ENCODE results near the gene DUSP22. TPM values are rescaled to one million over a fixed set of nuclear protein-coding genes. Genes with fewer than 3 reads are reported as not detected.

Gene DUSP22
- total and polyA plus RNA-seq, 4 donors, result 9.5 to 31.0 (median 20.1) TPM

DNA sequence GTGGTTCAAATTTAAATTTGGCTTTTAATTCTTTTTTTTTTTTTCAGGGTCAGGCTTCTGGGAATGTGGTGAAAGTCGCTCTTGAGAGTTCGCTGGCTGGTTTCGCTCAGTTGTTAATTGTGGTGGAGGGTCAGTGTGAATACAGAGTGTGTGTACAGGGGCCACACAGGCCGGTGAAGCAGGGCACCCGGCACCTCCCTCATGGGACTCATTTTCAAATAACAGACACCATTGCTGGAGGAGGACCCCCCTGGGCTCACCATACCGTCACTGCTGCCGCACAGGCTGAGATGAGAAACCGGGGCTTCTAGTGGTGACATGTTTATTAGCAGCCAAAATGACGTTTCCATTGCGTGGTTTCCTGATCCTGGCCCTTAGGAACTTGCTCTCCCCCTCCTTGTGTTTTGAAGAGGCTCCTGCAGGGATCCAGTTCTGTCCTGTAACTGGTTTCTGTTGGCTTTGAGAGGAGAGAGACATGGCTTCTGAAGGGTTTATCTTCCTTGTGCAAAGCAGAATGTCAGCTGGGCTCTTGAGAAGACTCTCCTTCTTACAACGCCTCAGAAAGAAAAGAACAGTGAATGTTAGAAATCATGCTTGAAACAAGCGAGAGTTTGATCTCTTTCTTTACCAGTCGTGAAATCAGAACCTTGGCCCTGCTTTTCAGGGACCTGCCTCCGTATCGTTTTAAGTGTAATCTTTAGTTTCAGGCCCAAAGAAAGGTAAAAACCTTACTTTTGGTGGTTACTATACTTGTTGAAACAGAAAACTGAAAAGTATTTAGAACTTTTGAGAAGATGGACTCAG is 37.8 kb downstream of the DUSP22 start:
- TF ChIP-seq SP1 (IDR thresholded peaks at IDR 0.05), result no peak
- TF ChIP-seq RAD21 (IDR thresholded peaks at IDR 0.05), result no peak
- no peak for TF ChIP-seq FOXA1 (IDR thresholded peaks at IDR 0.05)
- TF ChIP-seq, protein P1, sequence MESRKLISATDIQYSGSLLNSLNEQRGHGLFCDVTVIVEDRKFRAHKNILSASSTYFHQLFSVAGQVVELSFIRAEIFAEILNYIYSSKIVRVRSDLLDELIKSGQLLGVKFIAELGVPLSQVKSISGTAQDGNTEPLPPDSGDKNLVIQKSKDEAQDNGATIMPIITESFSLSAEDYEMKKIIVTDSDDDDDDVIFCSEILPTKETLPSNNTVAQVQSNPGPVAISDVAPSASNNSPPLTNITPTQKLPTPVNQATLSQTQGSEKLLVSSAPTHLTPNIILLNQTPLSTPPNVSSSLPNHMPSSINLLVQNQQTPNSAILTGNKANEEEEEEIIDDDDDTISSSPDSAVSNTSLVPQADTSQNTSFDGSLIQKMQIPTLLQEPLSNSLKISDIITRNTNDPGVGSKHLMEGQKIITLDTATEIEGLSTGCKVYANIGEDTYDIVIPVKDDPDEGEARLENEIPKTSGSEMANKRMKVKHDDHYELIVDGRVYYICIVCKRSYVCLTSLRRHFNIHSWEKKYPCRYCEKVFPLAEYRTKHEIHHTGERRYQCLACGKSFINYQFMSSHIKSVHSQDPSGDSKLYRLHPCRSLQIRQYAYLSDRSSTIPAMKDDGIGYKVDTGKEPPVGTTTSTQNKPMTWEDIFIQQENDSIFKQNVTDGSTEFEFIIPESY (IDR thresholded peaks at IDR 0.05), result no peak
- no peak for TF ChIP-seq HNF4A (conservative IDR thresholded peaks at IDR 0.05)
- no peak for TF ChIP-seq RXRA (IDR thresholded peaks at IDR 0.05)
- TF ChIP-seq YY1 (IDR thresholded peaks at IDR 0.05), result no peak
- TF ChIP-seq, protein P2, sequence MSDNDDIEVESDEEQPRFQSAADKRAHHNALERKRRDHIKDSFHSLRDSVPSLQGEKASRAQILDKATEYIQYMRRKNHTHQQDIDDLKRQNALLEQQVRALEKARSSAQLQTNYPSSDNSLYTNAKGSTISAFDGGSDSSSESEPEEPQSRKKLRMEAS (IDR thresholded peaks at IDR 0.05), result no peak
- no peak for DNase-seq (ENCODE audit: low spot score)
- WGBS, result 82% methylated on average over 15 of the region's 15 CpGs
- Histone ChIP-seq H3K36me3 (ENCODE audit: control insufficient read depth in 4 of 4, insufficient read depth in 3 of 4, low read depth in 1 of 4, low read length in 3 of 4) (no peaks in the 10 kb centered on the region), H3K27me3 (ENCODE audit: control insufficient read depth in 4 of 4, insufficient read depth in 4 of 4, low read length in 3 of 4) (no peaks in the 10 kb centered on the region), H3K9ac (ENCODE audit: low read depth in 1 of 2, low read length in 2 of 2) (no peak overlapping the region), H3K4me3 (ENCODE audit: low read depth in 1 of 3, low read length in 3 of 3) (no peak overlapping the region), H3K27ac (ENCODE audit: low read depth in 1 of 2, low read length in 2 of 2) (no peak overlapping the region), H3K9me3 (ENCODE audit: control insufficient read depth in 4 of 4, low read length in 3 of 4) (no peaks in the 10 kb centered on the region), H3K4me1 (ENCODE audit: control insufficient read depth in 4 of 4, insufficient read depth in 4 of 4, low read length in 3 of 4) (no peaks in the 10 kb centered on the region)

DNA sequence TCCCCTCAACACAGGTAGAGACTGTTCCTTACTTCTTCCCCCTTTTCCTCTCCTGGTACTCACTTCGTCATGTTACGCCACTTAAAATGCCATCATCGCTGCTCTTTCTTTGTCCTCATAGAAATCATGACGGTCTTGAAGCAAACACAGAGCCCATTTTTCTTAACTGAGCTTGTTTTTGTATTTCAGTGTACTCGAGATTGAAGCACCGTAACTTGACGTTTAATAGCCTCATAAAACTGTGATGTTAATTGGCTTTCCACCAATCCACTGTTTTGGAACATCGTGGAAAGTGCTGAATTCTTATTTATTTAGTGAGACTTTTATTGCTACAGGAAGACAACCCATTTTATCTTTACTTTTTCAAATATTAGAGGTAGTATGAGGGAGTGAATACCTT is 38.7 kb downstream of the DUSP22 start:
- H3K4me3 ChIP-seq (ENCODE audit: low read depth in 1 of 3, low read length in 3 of 3), result no peak overlapping the region
- H3K27me3 ChIP-seq (ENCODE audit: control insufficient read depth in 4 of 4, insufficient read depth in 4 of 4, low read length in 3 of 4), result no peaks in the 10 kb centered on the region
- H3K4me1 ChIP-seq (ENCODE audit: control insufficient read depth in 4 of 4, insufficient read depth in 4 of 4, low read length in 3 of 4), result no peaks in the 10 kb centered on the region
- WGBS, result 78% methylated on average over 8 of the region's 8 CpGs
- H3K36me3 ChIP-seq (ENCODE audit: control insufficient read depth in 4 of 4, insufficient read depth in 3 of 4, low read depth in 1 of 4, low read length in 3 of 4), result no peaks in the 10 kb centered on the region
- DNase-seq (ENCODE audit: low spot score), result no peak
- no peak overlapping the region for H3K9ac ChIP-seq (ENCODE audit: low read depth in 1 of 2, low read length in 2 of 2)
- TF ChIP-seq, protein P3, sequence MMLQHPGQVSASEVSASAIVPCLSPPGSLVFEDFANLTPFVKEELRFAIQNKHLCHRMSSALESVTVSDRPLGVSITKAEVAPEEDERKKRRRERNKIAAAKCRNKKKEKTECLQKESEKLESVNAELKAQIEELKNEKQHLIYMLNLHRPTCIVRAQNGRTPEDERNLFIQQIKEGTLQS (IDR thresholded peaks at IDR 0.05), result no peak
- TF ChIP-seq NR2F2 (IDR thresholded peaks at IDR 0.05) (no peak), HNF4A (conservative IDR thresholded peaks at IDR 0.05) (no peak)
- no peak overlapping the region for H3K27ac ChIP-seq (ENCODE audit: low read depth in 1 of 2, low read length in 2 of 2)
- no peaks in the 10 kb centered on the region for H3K9me3 ChIP-seq (ENCODE audit: control insufficient read depth in 4 of 4, low read length in 3 of 4)

DNA sequence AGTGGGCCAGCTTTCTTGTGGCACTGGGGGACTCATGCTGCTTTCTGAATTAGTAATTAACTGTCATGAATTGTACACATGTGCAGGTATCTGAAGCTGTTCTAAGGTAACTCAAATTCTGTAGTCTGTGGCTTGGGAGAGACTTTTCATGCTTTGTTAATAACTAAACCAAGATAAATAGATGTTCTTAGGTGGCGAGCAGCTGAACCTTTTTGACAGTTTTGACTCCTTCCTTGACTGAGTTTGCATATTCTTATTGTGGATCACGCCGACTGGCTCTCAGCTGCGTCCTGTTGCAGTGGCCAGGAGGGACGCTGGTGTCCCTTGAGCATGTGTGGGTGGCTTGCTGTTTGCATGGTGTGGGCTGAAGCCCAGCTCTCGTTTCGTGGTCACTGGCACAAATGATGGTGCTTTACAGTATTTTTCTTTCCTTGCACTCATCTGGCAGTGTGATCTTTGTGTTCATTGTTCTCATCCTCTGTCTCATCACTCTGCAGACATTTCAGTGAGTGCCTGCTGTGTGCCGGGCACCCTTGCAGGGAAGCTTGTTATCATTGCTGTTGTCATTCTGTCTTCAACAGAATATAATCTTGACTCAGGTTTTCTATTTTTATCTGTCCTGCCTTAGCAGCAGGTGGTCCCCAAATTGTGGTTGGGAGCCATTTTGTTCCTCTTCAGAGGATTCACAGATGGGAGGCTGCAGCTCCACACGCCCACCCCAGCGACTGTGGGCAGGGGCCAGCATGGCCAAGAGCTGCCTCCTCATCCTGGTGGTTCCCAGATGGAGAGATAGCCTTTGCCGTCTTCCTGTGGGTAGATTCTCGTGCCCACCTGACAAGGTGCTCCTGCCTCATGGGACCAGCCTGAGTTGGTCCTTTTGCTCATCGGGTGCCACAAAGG is 39.6 kb downstream of the DUSP22 start:
- H3K27ac ChIP-seq (ENCODE audit: low read depth in 1 of 2, low read length in 2 of 2), result no peak overlapping the region
- DNase-seq (ENCODE audit: low spot score), result no peak
- no peaks in the 10 kb centered on the region for H3K4me1 ChIP-seq (ENCODE audit: control insufficient read depth in 4 of 4, insufficient read depth in 4 of 4, low read length in 3 of 4)
- no peaks in the 10 kb centered on the region for H3K9me3 ChIP-seq (ENCODE audit: control insufficient read depth in 4 of 4, low read length in 3 of 4)
- no peak overlapping the region for H3K9ac ChIP-seq (ENCODE audit: low read depth in 1 of 2, low read length in 2 of 2)
- H3K36me3 ChIP-seq (ENCODE audit: control insufficient read depth in 4 of 4, insufficient read depth in 3 of 4, low read depth in 1 of 4, low read length in 3 of 4), result no peaks in the 10 kb centered on the region
- H3K27me3 ChIP-seq (ENCODE audit: control insufficient read depth in 4 of 4, insufficient read depth in 4 of 4, low read length in 3 of 4), result no peaks in the 10 kb centered on the region
- no peak overlapping the region for H3K4me3 ChIP-seq (ENCODE audit: low read depth in 1 of 3, low read length in 3 of 3)
- WGBS, result 75% methylated on average over 13 of the region's 13 CpGs
- TF ChIP-seq GABPA (IDR thresholded peaks at IDR 0.05 in 1 of 2, conservative IDR thresholded peaks at IDR 0.05 in 1 of 2), result no peak
- TF ChIP-seq, protein P2 (IDR thresholded peaks at IDR 0.05), result no peak
- no peak for TF ChIP-seq FOXA2 (IDR thresholded peaks at IDR 0.05)
- no peak for TF ChIP-seq FOXA1 (IDR thresholded peaks at IDR 0.05)
- no peak for TF ChIP-seq YY1 (IDR thresholded peaks at IDR 0.05)
- TF ChIP-seq, protein P1 (IDR thresholded peaks at IDR 0.05), result no peak
- TF ChIP-seq EGR1 (IDR thresholded peaks at IDR 0.05; ENCODE audit: low read depth in 2 of 2), result no peak
- TF ChIP-seq, protein P4, sequence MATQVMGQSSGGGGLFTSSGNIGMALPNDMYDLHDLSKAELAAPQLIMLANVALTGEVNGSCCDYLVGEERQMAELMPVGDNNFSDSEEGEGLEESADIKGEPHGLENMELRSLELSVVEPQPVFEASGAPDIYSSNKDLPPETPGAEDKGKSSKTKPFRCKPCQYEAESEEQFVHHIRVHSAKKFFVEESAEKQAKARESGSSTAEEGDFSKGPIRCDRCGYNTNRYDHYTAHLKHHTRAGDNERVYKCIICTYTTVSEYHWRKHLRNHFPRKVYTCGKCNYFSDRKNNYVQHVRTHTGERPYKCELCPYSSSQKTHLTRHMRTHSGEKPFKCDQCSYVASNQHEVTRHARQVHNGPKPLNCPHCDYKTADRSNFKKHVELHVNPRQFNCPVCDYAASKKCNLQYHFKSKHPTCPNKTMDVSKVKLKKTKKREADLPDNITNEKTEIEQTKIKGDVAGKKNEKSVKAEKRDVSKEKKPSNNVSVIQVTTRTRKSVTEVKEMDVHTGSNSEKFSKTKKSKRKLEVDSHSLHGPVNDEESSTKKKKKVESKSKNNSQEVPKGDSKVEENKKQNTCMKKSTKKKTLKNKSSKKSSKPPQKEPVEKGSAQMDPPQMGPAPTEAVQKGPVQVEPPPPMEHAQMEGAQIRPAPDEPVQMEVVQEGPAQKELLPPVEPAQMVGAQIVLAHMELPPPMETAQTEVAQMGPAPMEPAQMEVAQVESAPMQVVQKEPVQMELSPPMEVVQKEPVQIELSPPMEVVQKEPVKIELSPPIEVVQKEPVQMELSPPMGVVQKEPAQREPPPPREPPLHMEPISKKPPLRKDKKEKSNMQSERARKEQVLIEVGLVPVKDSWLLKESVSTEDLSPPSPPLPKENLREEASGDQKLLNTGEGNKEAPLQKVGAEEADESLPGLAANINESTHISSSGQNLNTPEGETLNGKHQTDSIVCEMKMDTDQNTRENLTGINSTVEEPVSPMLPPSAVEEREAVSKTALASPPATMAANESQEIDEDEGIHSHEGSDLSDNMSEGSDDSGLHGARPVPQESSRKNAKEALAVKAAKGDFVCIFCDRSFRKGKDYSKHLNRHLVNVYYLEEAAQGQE (IDR thresholded peaks at IDR 0.05), result no peak
- no peak for TF ChIP-seq HNF4G (IDR thresholded peaks at IDR 0.05)
